Measurements from ENCODE around the gene DPP10.

Gene DPP10

GRCh38 chr2:114925296-114926255 is 483.1 kb downstream of the DPP10 start (continued):
- TF ChIP-seq ZNF266 (tag by site-specific recombination; IDR thresholded peaks at IDR 0.05; ENCODE audit: low read depth) (no peak), ZNF433 (tag by site-specific recombination; IDR thresholded peaks at IDR 0.05; ENCODE audit: low read depth) (no peak), HOXC10 (CRISPR knock-in tag; IDR thresholded peaks at IDR 0.05) (no peak), ZNF530 (tag by site-specific recombination; IDR thresholded peaks at IDR 0.05; ENCODE audit: low read depth) (no peak), ZNF18 (tag by site-specific recombination; IDR thresholded peaks at IDR 0.05) (no peak)

DNA sequence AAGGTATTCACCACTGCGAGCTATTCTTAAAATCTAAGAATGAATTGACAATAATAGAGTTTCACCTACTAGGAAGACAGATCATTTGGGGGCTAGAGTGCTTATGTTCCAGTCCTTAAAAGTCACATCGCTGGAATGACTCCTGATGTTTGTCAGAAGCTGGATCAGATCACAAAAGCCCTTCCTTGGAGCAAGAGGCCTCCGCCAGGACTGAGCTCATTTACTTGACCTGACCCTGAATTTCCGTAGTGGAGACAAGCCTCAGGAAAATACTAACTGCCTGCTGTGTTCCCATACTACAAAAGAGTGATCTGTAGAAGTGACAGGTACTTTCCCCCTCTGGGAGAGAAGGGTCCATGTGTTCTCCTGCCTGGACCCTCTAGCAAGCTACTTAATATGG is 483.9 kb downstream of the DPP10 start:
- Histone ChIP-seq H3K27ac (ENCODE audit: extremely low read depth, low read depth, low read length) (no peak overlapping the region), H3K4me1 (ENCODE audit: control insufficient read depth, insufficient read depth, low read length) (no peaks in the 10 kb centered on the region), H3K4me3 (ENCODE audit: low read depth, low read length) (no peak overlapping the region), H3K36me3 (ENCODE audit: control insufficient read depth in 2 of 2, insufficient read depth in 1 of 2, low read length in 2 of 2) (no peaks in the 10 kb centered on the region), H3K9me3 (ENCODE audit: control insufficient read depth, insufficient read depth, low read depth, low read length) (no peaks in the 10 kb centered on the region)
- POLR2A ChIA-PET: no interaction called here
- CTCF ChIA-PET: no interaction called here
- TF ChIP-seq KLF9 (tag by site-specific recombination; IDR thresholded peaks at IDR 0.05; ENCODE audit: low read depth) (no peak), ZNF621 (tag by site-specific recombination; IDR thresholded peaks at IDR 0.05) (no peak), ZNF302 (tag by site-specific recombination; IDR thresholded peaks at IDR 0.05; ENCODE audit: low read depth) (no peak)
- TF ChIP-seq, protein P1, sequence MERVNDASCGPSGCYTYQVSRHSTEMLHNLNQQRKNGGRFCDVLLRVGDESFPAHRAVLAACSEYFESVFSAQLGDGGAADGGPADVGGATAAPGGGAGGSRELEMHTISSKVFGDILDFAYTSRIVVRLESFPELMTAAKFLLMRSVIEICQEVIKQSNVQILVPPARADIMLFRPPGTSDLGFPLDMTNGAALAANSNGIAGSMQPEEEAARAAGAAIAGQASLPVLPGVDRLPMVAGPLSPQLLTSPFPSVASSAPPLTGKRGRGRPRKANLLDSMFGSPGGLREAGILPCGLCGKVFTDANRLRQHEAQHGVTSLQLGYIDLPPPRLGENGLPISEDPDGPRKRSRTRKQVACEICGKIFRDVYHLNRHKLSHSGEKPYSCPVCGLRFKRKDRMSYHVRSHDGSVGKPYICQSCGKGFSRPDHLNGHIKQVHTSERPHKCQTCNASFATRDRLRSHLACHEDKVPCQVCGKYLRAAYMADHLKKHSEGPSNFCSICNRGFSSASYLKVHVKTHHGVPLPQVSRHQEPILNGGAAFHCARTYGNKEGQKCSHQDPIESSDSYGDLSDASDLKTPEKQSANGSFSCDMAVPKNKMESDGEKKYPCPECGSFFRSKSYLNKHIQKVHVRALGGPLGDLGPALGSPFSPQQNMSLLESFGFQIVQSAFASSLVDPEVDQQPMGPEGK (tag by site-specific recombination; IDR thresholded peaks at IDR 0.05): no peak

- H3K9me3 ChIP-seq (ENCODE audit: control insufficient read depth, insufficient read depth, low read depth, low read length): no peaks in the 10 kb centered on the region
- POLR2A ChIA-PET: no interaction called here
- CTCF ChIA-PET: no interaction called here
Measured at GRCh38 chr2:114929225-114929624, 486.8 kb downstream of the DPP10 start.

More at GRCh38 chr2:114929225-114929624, 486.8 kb downstream of the DPP10 start:
- Histone ChIP-seq H3K27ac (ENCODE audit: extremely low read depth, low read depth, low read length) (no peak overlapping the region), H3K36me3 (ENCODE audit: control insufficient read depth in 2 of 2, insufficient read depth in 1 of 2, low read length in 2 of 2) (no peaks in the 10 kb centered on the region), H3K4me1 (ENCODE audit: control insufficient read depth, insufficient read depth, low read length) (no peaks in the 10 kb centered on the region), H3K4me3 (ENCODE audit: low read depth, low read length) (no peak overlapping the region)
- no peak for TF ChIP-seq ZNF518A (tag by site-specific recombination; conservative IDR thresholded peaks at IDR 0.05; ENCODE audit: low read depth)
- no peak for TF ChIP-seq SP2 (tag by site-specific recombination; IDR thresholded peaks at IDR 0.05)
- no peak for TF ChIP-seq ZNF24 (tag by site-specific recombination; IDR thresholded peaks at IDR 0.05)
- no peak for TF ChIP-seq TRIM28 (IDR thresholded peaks at IDR 0.05; ENCODE audit: borderline replicate concordance, low read length)
- TF ChIP-seq ZNF670 (tag by site-specific recombination; IDR thresholded peaks at IDR 0.05; ENCODE audit: low read depth): no peak
- no peak for TF ChIP-seq TCF7L2 (IDR thresholded peaks at IDR 0.05; ENCODE audit: borderline replicate concordance, low read depth, low read length)
- TF ChIP-seq ZBTB20 (tag by site-specific recombination; IDR thresholded peaks at IDR 0.05): no peak
- TF ChIP-seq HOXC10 (CRISPR knock-in tag; IDR thresholded peaks at IDR 0.05): no peak
- no peak for TF ChIP-seq ZNF664 (tag by site-specific recombination; IDR thresholded peaks at IDR 0.05)
- TF ChIP-seq ZNF473 (tag by site-specific recombination; IDR thresholded peaks at IDR 0.05): no peak
- TF ChIP-seq ZNF223 (tag by site-specific recombination; IDR thresholded peaks at IDR 0.05): no peak
